ENCODE data around the gene SEPTIN5. TPM values are rescaled to one million over a fixed set of nuclear protein-coding genes. Genes with fewer than 3 reads are reported as not detected.
A peak's percentile ranks its signal among the peaks of the same experiment; 100 is the strongest.

SEPTIN5 gene
- total RNA-seq: 1 to 10 TPM in 2 of 3 donors, under 1 TPM in 1; 0.38 to 1.3 (median 1.1) TPM

GRCh38 chr22:19714312-19715187, at the start of gene SEPTIN5:
Gene SEPTIN5, plus strand, starts transcription at chr22:19714503. Its CDS starts 86 bp downstream, at chr22:19714589.
- peaks cover 10% of the 10 kb centered on the region for H3K4me1 Mint-ChIP-seq (ENCODE audit: low read depth)
- H3K27me3 Mint-ChIP-seq (ENCODE audit: low read depth): peaks cover 26% of the 10 kb centered on the region
- no peak for DNase-seq
- H3K9me3 Mint-ChIP-seq: no peaks in the 10 kb centered on the region
- peak in 1 of 2 donors; percentile 11 for ATAC-seq
- peak within 1 kb of the TSS; percentile 63 for H3K4me3 Mint-ChIP-seq
- no peaks in the 10 kb centered on the region for H3K36me3 Mint-ChIP-seq (ENCODE audit: insufficient read depth)

- Mint-ChIP-seq H3K36me3 (ENCODE audit: insufficient read depth) (no peaks in the 10 kb centered on the region), H3K27me3 (ENCODE audit: low read depth) (peaks cover 4% of the 10 kb centered on the region), H3K4me3 (no peak overlapping the region), H3K9me3 (no peaks in the 10 kb centered on the region), H3K4me1 (ENCODE audit: low read depth) (no peaks in the 10 kb centered on the region)
- DNase-seq: no peak
- ATAC-seq: no peak
Observed at GRCh38 chr22:19664951-19665783, 49.1 kb upstream of the SEPTIN5 start.

- Mint-ChIP-seq H3K36me3 (ENCODE audit: insufficient read depth) (no peaks in the 10 kb centered on the region), H3K27me3 (ENCODE audit: low read depth) (peaks cover 4% of the 10 kb centered on the region), H3K9me3 (no peaks in the 10 kb centered on the region)
Observed at GRCh38 chr22:19665784-19666672, 48.3 kb upstream of the SEPTIN5 start.

GRCh38 chr22:19666673-19667593, 47.4 kb upstream of the SEPTIN5 start:
- ATAC-seq: no peak
- H3K27me3 Mint-ChIP-seq (ENCODE audit: low read depth): peaks cover 4% of the 10 kb centered on the region
- H3K36me3 Mint-ChIP-seq (ENCODE audit: insufficient read depth): no peaks in the 10 kb centered on the region
- DNase-seq: no peak
- no peaks in the 10 kb centered on the region for H3K9me3 Mint-ChIP-seq
- H3K4me3 Mint-ChIP-seq: no peak overlapping the region
- H3K4me1 Mint-ChIP-seq (ENCODE audit: low read depth): no peaks in the 10 kb centered on the region

More at GRCh38 chr22:19665784-19666672, 48.3 kb upstream of the SEPTIN5 start:
- ATAC-seq (no peak), DNase-seq (no peak)
- no peak overlapping the region for H3K4me3 Mint-ChIP-seq
- H3K4me1 Mint-ChIP-seq (ENCODE audit: low read depth): no peaks in the 10 kb centered on the region

- no peaks in the 10 kb centered on the region for H3K4me1 Mint-ChIP-seq (ENCODE audit: low read depth)
- peaks cover 5% of the 10 kb centered on the region for H3K27me3 Mint-ChIP-seq (ENCODE audit: low read depth)
- no peak overlapping the region for H3K4me3 Mint-ChIP-seq
- DNase-seq (no peak), ATAC-seq (no peak)
- no peaks in the 10 kb centered on the region for H3K9me3 Mint-ChIP-seq
- H3K36me3 Mint-ChIP-seq (ENCODE audit: insufficient read depth): no peaks in the 10 kb centered on the region
Observed at GRCh38 chr22:19667872-19668740, 46.2 kb upstream of the SEPTIN5 start.

- Mint-ChIP-seq H3K4me1 (ENCODE audit: low read depth) (no peaks in the 10 kb centered on the region), H3K27me3 (ENCODE audit: low read depth) (peaks cover 5% of the 10 kb centered on the region), H3K4me3 (no peak overlapping the region), H3K36me3 (ENCODE audit: insufficient read depth) (no peaks in the 10 kb centered on the region), H3K9me3 (no peaks in the 10 kb centered on the region)
- DNase-seq (no peak), ATAC-seq (no peak)
Observed at GRCh38 chr22:19668748-19669147, 45.6 kb upstream of the SEPTIN5 start.

- Mint-ChIP-seq H3K4me3 (no peak overlapping the region), H3K4me1 (ENCODE audit: low read depth) (no peaks in the 10 kb centered on the region), H3K9me3 (no peaks in the 10 kb centered on the region), H3K36me3 (ENCODE audit: insufficient read depth) (no peaks in the 10 kb centered on the region), H3K27me3 (ENCODE audit: low read depth) (peaks cover 10% of the 10 kb centered on the region)
- DNase-seq (no peak), ATAC-seq (no peak)
Observed at GRCh38 chr22:19669570-19669969, 44.7 kb upstream of the SEPTIN5 start.

GRCh38 chr22:19671316-19671715, 43.0 kb upstream of the SEPTIN5 start:
- H3K4me3 Mint-ChIP-seq: no peak overlapping the region
- no peak for ATAC-seq
- H3K36me3 Mint-ChIP-seq (ENCODE audit: insufficient read depth): no peaks in the 10 kb centered on the region
- no peaks in the 10 kb centered on the region for H3K9me3 Mint-ChIP-seq
- DNase-seq: no peak
- peaks cover 10% of the 10 kb centered on the region for H3K27me3 Mint-ChIP-seq (ENCODE audit: low read depth)
- H3K4me1 Mint-ChIP-seq (ENCODE audit: low read depth): no peaks in the 10 kb centered on the region

- Mint-ChIP-seq H3K4me3 (no peak overlapping the region), H3K27me3 (ENCODE audit: low read depth) (peaks cover 10% of the 10 kb centered on the region), H3K9me3 (no peaks in the 10 kb centered on the region), H3K36me3 (ENCODE audit: insufficient read depth) (no peaks in the 10 kb centered on the region), H3K4me1 (ENCODE audit: low read depth) (no peaks in the 10 kb centered on the region)
- no peak for ATAC-seq
- DNase-seq: no peak
Observed at GRCh38 chr22:19672054-19672776, 42.1 kb upstream of the SEPTIN5 start.

GRCh38 chr22:19673660-19674059, 40.6 kb upstream of the SEPTIN5 start:
- no peaks in the 10 kb centered on the region for H3K36me3 Mint-ChIP-seq (ENCODE audit: insufficient read depth)
- H3K27me3 Mint-ChIP-seq (ENCODE audit: low read depth): peaks cover 10% of the 10 kb centered on the region
- H3K4me3 Mint-ChIP-seq: no peak overlapping the region
- no peaks in the 10 kb centered on the region for H3K9me3 Mint-ChIP-seq
- no peak for ATAC-seq
- H3K4me1 Mint-ChIP-seq (ENCODE audit: low read depth): no peaks in the 10 kb centered on the region
- DNase-seq: no peak

- H3K4me1 Mint-ChIP-seq (ENCODE audit: low read depth): no peaks in the 10 kb centered on the region
- no peak overlapping the region for H3K4me3 Mint-ChIP-seq
- no peaks in the 10 kb centered on the region for H3K36me3 Mint-ChIP-seq (ENCODE audit: insufficient read depth)
- no peak for DNase-seq
- ATAC-seq: no peak
- H3K9me3 Mint-ChIP-seq: no peaks in the 10 kb centered on the region
- peaks cover 14% of the 10 kb centered on the region for H3K27me3 Mint-ChIP-seq (ENCODE audit: low read depth)
Observed at GRCh38 chr22:19674129-19674928, 40.0 kb upstream of the SEPTIN5 start.

All from activated T-cell treated with anti-CD3 and anti-CD28 coated beads, Interleukin-2, amount 50 U/mL, for 4 hours (primary cell).